GM21786 (cell line): Measurements from ENCODE around the gene CCSER2.
"Not testable (repeated sequence)": the region's sequence is repeated elsewhere in the genome, so short reads cannot be mapped to it uniquely, and the experiment has no call there.

ENCODE experiments used
- ATAC-seq: cut with Tn5 transposase; IDR thresholded peaks from one replicate; pipeline ENCODE4 v1.9.1; 2021; ENCODE audit not compliant: unreplicated experiment

Gene CCSER2

GRCh38 chr10:84310470-84310869 is 17.9 kb upstream of the CCSER2 start:
- no peak for ATAC-seq

- ATAC-seq = no peak
Observed at GRCh38 chr10:84311576-84311975, 16.8 kb upstream of the CCSER2 start.

- no peak for ATAC-seq
Observed at GRCh38 chr10:84312816-84313215, 15.6 kb upstream of the CCSER2 start.

GRCh38 chr10:84314275-84314674 is 14.1 kb upstream of the CCSER2 start:
- ATAC-seq = no peak

GRCh38 chr10:84317174-84317573 is 11.2 kb upstream of the CCSER2 start:
- peak; percentile 68 for ATAC-seq

GRCh38 chr10:84321902-84322301 is 6.5 kb upstream of the CCSER2 start:
- ATAC-seq = no peak

- not testable (repeated sequence) for ATAC-seq
Observed at GRCh38 chr10:84323566-84323965, 4.8 kb upstream of the CCSER2 start.

- ATAC-seq = not testable (repeated sequence)
Observed at GRCh38 chr10:84326995-84327394, 1.4 kb upstream of the CCSER2 start.

GRCh38 chr10:84329196-84329611 is 815 bp downstream of the CCSER2 start:
- peak; percentile 8 for ATAC-seq

- ATAC-seq = peak; percentile 60
Observed at GRCh38 chr10:84329986-84330651, 1.7 kb downstream of the CCSER2 start.

GRCh38 chr10:84331091-84331490 is 2.7 kb downstream of the CCSER2 start:
- no peak for ATAC-seq

GRCh38 chr10:84333864-84334451 is 5.6 kb downstream of the CCSER2 start:
- ATAC-seq = peak; percentile 35

GRCh38 chr10:84334811-84335210 is 6.4 kb downstream of the CCSER2 start:
- no peak for ATAC-seq

GRCh38 chr10:84335516-84335915 is 7.1 kb downstream of the CCSER2 start:
- ATAC-seq = no peak

GRCh38 chr10:84336406-84337090 is 8.2 kb downstream of the CCSER2 start:
- no peak for ATAC-seq

GRCh38 chr10:84337199-84337598 is 8.8 kb downstream of the CCSER2 start:
- ATAC-seq = no peak

GRCh38 chr10:84339025-84339424 is 10.6 kb downstream of the CCSER2 start:
- ATAC-seq = no peak

- ATAC-seq = no peak
Observed at GRCh38 chr10:84340187-84340586, 11.8 kb downstream of the CCSER2 start.

GRCh38 chr10:84340632-84341537 is 12.5 kb downstream of the CCSER2 start:
- ATAC-seq = no peak

- no peak for ATAC-seq
Observed at GRCh38 chr10:84341538-84341856, 13.1 kb downstream of the CCSER2 start.

GRCh38 chr10:84341983-84342382 is 13.6 kb downstream of the CCSER2 start:
- ATAC-seq = no peak
